ENCODE measurements around the gene FICD.

Gene FICD

GRCh38 chr12:108567406-108568337 lies 52.6 kb downstream of the FICD start:
- no peak for DNase-seq

DNA sequence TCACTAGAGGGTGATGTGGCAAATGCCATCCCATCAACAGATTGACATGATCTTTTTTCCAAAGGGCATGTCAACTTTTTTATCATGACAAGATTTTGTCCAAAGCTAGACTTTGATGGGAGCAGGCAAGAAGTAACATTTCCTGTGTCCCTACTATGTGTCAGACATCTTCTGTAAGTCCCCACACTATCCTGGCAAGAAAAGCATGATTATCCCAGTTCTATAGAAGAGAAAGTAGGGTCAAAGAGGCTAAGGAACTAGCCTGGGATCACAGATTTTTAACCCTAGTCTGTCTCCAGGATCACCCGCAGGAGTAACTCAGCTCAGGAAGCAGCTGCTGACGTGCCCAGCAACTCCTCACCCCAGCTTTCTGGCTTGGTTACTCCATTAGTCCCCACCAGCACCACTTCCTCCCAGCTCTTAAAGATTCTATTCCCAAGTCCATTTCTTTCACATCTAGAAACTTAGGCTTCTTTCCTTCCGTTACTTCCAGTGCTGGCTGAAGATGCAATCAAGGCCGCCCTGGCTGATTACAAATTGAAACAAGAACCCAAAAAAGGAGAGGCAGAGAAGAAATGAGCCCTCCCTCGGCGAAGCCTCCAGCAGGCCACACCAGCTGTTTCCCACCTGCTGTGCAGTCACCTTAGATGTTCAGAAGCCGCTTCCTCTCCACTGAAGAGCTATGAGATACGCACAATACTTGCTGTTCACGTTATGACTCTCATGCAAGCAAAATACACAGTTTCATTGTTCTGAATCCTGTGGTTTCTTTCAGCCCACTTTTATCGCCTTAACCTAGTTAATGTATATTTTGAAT lies 53.5 kb downstream of the FICD start:
- no peak for DNase-seq
